HepG2 (cell line): ENCODE data around the gene CTDSPL2. TPM values are rescaled to one million over a fixed set of nuclear protein-coding genes. Genes with fewer than 3 reads are reported as not detected.

Source experiments
- ATAC-seq: fragments of 200-7000 bp; cut with Tn5 transposase; 3 replicates; pipeline ENCODE4 v1.9.1; 2020; ENCODE audit warnings: mild to moderate bottlenecking, moderate library complexity
- BruUV-seq: library from RNA; stranded (reverse); fragments of 400-500 nt; replicated peaks from 2 replicates; lab custom pipeline; 2021; lab: Mats Ljungman, UMichigan
- CTCF ChIA-PET: fragments of 300-600 bp; formaldehyde crosslinking; extraction: SDS; loops from one replicate; lab custom pipeline; 2021; ENCODE audit warnings: low total read pairs, inconsistent platforms, low intra/inter-chr PET ratio; lab: Yijun Ruan, JAX
- POLR2A ChIA-PET: fragments of 350-600 bp; sonication (Branson Sonifier 250); formaldehyde crosslinking; loops from one replicate; lab custom pipeline; 2020; ENCODE audit warnings: antibody characterized with exemption, inconsistent platforms; lab: Yijun Ruan, JAX
- DNase-seq: peaks from one replicate; pipeline ENCODE4 v3.0.0-alpha.2; 2015; ENCODE audit warnings: low spot score
- FAIRE-seq: peaks from 3 replicates; lab custom pipeline; 2011; peaks lifted over from hg19 to GRCh38; lab: Jason Lieb, UNC
- H2AFZ ChIP-seq: one replicate; pipeline ENCODE4 v1.6.1; 2011; ENCODE audit warnings: low read length, inconsistent platforms
- H3K27ac ChIP-seq: fragments of 300-600 bp; 3 replicates; pipeline ENCODE4 v1.8.0; 2011; ENCODE audit warnings: mixed run types, mild to moderate bottlenecking, mixed read lengths, low read length, inconsistent platforms; ENCODE audit not compliant: insufficient read depth; ENCODE audit errors: extremely low read length
- H3K27me3 ChIP-seq, 2 experiments: fragments of 200-600 bp in 1 of 2; 2 replicates in 1 of 2; 3 replicates in 1 of 2; pipeline versions ENCODE4 v1.6.0 to v1.8.0; 2011; ENCODE audit warnings: low read length in 2 of 2, mild to moderate bottlenecking in 2 of 2, moderate library complexity in 2 of 2, inconsistent platforms in 1 of 2; ENCODE audit not compliant: insufficient read depth in 2 of 2, control insufficient read depth in 1 of 2
- H3K36me3 ChIP-seq, 2 experiments: fragments of 200-600 bp in 1 of 2; replicated peaks in 1 of 2; 2 replicates in 1 of 2; 3 replicates in 1 of 2; pipeline versions ENCODE4 v1.5.1 to v1.8.0; 2011; ENCODE audit warnings: low read length in 2 of 2, inconsistent platforms in 1 of 2; ENCODE audit not compliant: insufficient read depth in 2 of 2, control insufficient read depth in 1 of 2
- H3K4me1 ChIP-seq: 2 replicates; pipeline ENCODE4 v1.5.1; 2012; ENCODE audit warnings: low read length, inconsistent platforms; ENCODE audit not compliant: insufficient read depth
- H3K4me2 ChIP-seq: 2 replicates; pipeline ENCODE4 v1.6.0; 2011; ENCODE audit warnings: low read depth, low read length, inconsistent platforms
- H3K4me3 ChIP-seq, 3 experiments: fragments of 200-600 bp in 1 of 3; sonication (generic), shearing (Covaris generic) in 1 of 3; replicated peaks in 1 of 3; 2 replicates each; pipeline ENCODE4 v1.5.1; 2011 to 2016; ENCODE audit warnings: low read length in 3 of 3, inconsistent platforms in 2 of 3, low read depth in 2 of 3, mild to moderate bottlenecking in 2 of 3, control low read depth in 1 of 3, mixed read lengths in 1 of 3; ENCODE audit not compliant: insufficient read depth in 1 of 3
- H3K79me2 ChIP-seq: one replicate; pipeline ENCODE4 v1.6.1; 2011; ENCODE audit warnings: low read length, inconsistent platforms; ENCODE audit not compliant: insufficient read depth
- H3K9ac ChIP-seq: 2 replicates; pipeline ENCODE4 v1.6.0; 2011; ENCODE audit warnings: mild to moderate bottlenecking, low read depth, low read length, inconsistent platforms; ENCODE audit not compliant: insufficient read depth
- H3K9me3 ChIP-seq: 2 replicates; pipeline ENCODE4 v1.5.1; 2012; ENCODE audit warnings: mild to moderate bottlenecking, low read length
- H4K20me1 ChIP-seq: 2 replicates; pipeline ENCODE4 v1.6.0; 2011; ENCODE audit warnings: inconsistent platforms, mild to moderate bottlenecking, low read length, moderate library complexity; ENCODE audit not compliant: insufficient read depth
- CEBPG ChIP-seq: IDR thresholded peaks from 2 replicates; pipeline ENCODE4 v1.6.1; 2016
- CERS6 ChIP-seq: sonication (generic); formaldehyde crosslinking; IDR thresholded peaks from 2 replicates; pipeline ENCODE4 v1.5.0; 2020; ENCODE audit warnings: missing genetic modification reagents
- ELF1 ChIP-seq: sonication (generic); formaldehyde crosslinking; IDR thresholded peaks from 2 replicates; pipeline ENCODE4 v1.4.0; 2020; ENCODE audit warnings: missing genetic modification reagents
- FOSL2 ChIP-seq: sonication (generic); formaldehyde crosslinking; IDR thresholded peaks from 2 replicates; pipeline ENCODE4 v1.4.0; 2020; ENCODE audit warnings: missing genetic modification reagents
- KLF15 ChIP-seq: sonication (generic); formaldehyde crosslinking; IDR thresholded peaks from 2 replicates; pipeline ENCODE4 v1.8.1; 2023; ENCODE audit warnings: borderline replicate concordance, mild to moderate bottlenecking, inconsistent platforms, missing genetic modification reagents, mixed read lengths
- NCOR1 ChIP-seq: fragments of 200-600 bp; sonication (generic); IDR thresholded peaks from 2 replicates; pipeline ENCODE4 v1.7.0; 2017; ENCODE audit warnings: antibody characterized with exemption, low read length, borderline replicate concordance
- NR2F2 ChIP-seq: IDR thresholded peaks from 2 replicates; pipeline ENCODE4 v1.6.1; 2012; ENCODE audit warnings: low read depth, inconsistent platforms, borderline replicate concordance
- SNAPC5 ChIP-seq: sonication (generic); formaldehyde crosslinking; IDR thresholded peaks from 2 replicates; pipeline ENCODE4 v1.8.1; 2023; ENCODE audit warnings: mild to moderate bottlenecking, missing genetic modification reagents, borderline replicate concordance
- ZNF326 ChIP-seq: sonication (generic); formaldehyde crosslinking; IDR thresholded peaks from 2 replicates; pipeline ENCODE4 v1.4.0; 2020; ENCODE audit warnings: missing genetic modification reagents, borderline replicate concordance
- ZNF556 ChIP-seq: sonication (generic); formaldehyde crosslinking; IDR thresholded peaks from 2 replicates; pipeline ENCODE4 v1.4.0; 2020; ENCODE audit warnings: mild to moderate bottlenecking, missing genetic modification reagents, borderline replicate concordance
- ZNF589 ChIP-seq: sonication (generic); formaldehyde crosslinking; conservative IDR thresholded peaks from 2 replicates; pipeline ENCODE4 v1.8.0; 2022; ENCODE audit warnings: mild to moderate bottlenecking, moderate library complexity, missing genetic modification reagents
- ZNF598 ChIP-seq: sonication (generic); formaldehyde crosslinking; IDR thresholded peaks from 2 replicates; pipeline ENCODE4 v1.5.1; 2020; ENCODE audit warnings: mild to moderate bottlenecking, missing genetic modification reagents, borderline replicate concordance
- ZUFSP ChIP-seq: sonication (generic); formaldehyde crosslinking; IDR thresholded peaks from 2 replicates; pipeline ENCODE4 v1.9.0; 2021; ENCODE audit warnings: missing genetic modification reagents, mild to moderate bottlenecking, borderline replicate concordance
- WGBS: methylation state at CpG from one replicate; pipeline ENCODE4 v1.1.6; 2017; ENCODE audit warnings: low lambda C conversion rate; 5-methylcytosine and 5-hydroxymethylcytosine counted together
- in situ Hi-C: cut with HindIII; loops from 2 replicates; pipeline ENCODE4 v1.10.0; 2017; ENCODE audit warnings: low pct_unique_long_range_greater_than_20kb; ENCODE audit not compliant: extremely low pct_ligation_motif_present
- intact Hi-C: fragments of 100-400 bp; cut with micrococcal nuclease; formaldehyde crosslinking; loops from one replicate; pipeline ENCODE4 v1.10.0; 2022; ENCODE audit not compliant: unreplicated experiment
- polyA plus RNA-seq, 8 experiments: library from polyadenylated mRNA; depleted of rRNA in 3 of 8; stranded (reverse) in 7 of 8; unstranded in 1 of 8; fragments of >200 nt; fragmentation: Illumina TruSeq in 4 of 8; extraction: Trizol in 4 of 8; gene quantifications; 2 replicates each; pipeline versions ENCODE4 v1.2.1 to v1.2.3, GENCODE V29; 2011 to 2016; ENCODE audit warnings: low read depth in 4 of 8, missing spikeins in 1 of 8, mixed read lengths in 1 of 8; ENCODE audit not compliant: insufficient read depth in 1 of 8
- total RNA-seq, 5 experiments: library from RNA; depleted of rRNA; stranded (reverse); fragments of >200 nt; fragmentation: Illumina TruSeq; extraction: Trizol; gene quantifications; 2 replicates each; pipeline ENCODE4 v1.2.3, GENCODE V29; 2016; ENCODE audit warnings: low read depth in 1 of 5
- TF ChIP-seq, protein P1 (sequence below): sonication (generic); formaldehyde crosslinking; IDR thresholded peaks from 2 replicates; pipeline ENCODE4 v1.4.0; 2020; ENCODE audit warnings: missing genetic modification reagents

The CTDSPL2 gene
- total and polyA plus RNA-seq, 2 of the 13 experiments (the other 11 are each of a cell fraction or from before 2014, with no cell fraction given): 37.4 to 56.2 TPM

DNA sequence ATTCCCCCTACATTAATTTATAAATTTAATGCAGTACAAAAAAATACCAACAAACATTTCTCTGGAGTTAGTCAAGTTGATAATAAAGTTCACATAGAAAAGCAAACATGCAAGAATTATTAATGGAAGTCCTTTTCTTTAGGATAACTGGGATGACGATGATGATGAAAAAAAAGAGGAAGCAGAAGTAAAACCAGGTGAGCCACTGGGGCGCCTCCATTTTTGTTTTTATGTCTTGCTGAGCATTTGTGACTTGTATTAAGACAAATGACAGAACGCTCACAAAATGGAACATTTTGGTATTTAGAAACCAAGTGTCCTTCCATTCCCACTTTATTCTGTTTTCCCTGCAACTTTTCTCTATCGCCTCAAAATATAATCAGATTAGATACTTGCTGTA, 123.3 kb downstream of the CTDSPL2 start (continued):
- TF ChIP-seq CERS6 (CRISPR knock-in tag) (no peak), ZNF556 (no peak)

GRCh38 chr15:44554934-44555723, 127.7 kb downstream of the CTDSPL2 start:
- CTCF ChIA-PET: no interaction called here
- Histone ChIP-seq H2AFZ (no peak overlapping the region), H3K27ac (no peak overlapping the region), H3K9ac (no peak overlapping the region), H4K20me1 (no peaks in the 10 kb centered on the region), H3K79me2 (peaks cover 4% of the 10 kb centered on the region), H3K4me1 (no peaks in the 10 kb centered on the region), H3K36me3 (peaks cover 28 to 79% of the 10 kb centered on the region in 2 experiments), H3K27me3 (no peaks in the 10 kb centered on the region), H3K4me2 (no peak overlapping the region), H3K4me3 (no peak overlapping the region), H3K9me3 (no peaks in the 10 kb centered on the region)
- FAIRE-seq: no peak
- ATAC-seq: no peak; the same call in 2 of the 3 replicates
- over 99% methylated on average over 4 of the region's 4 CpGs for WGBS
- BruUV-seq: no TSS peak
- DNase-seq: no peak
- in situ Hi-C loops: no loop called here
- intact Hi-C loops: no loop called here
- POLR2A ChIA-PET: interaction anchor here (0.9 kb wide), 1 partner anchor 19 kb away, joined by 3 read pairs; no protein-coding TSS in a partner anchor
- TF ChIP-seq SNAPC5 (CRISPR knock-in tag): no peak
- no peak for TF ChIP-seq NCOR1
- no peak for TF ChIP-seq KLF15
- no peak for TF ChIP-seq ELF1
- TF ChIP-seq ZNF326 (CRISPR knock-in tag): no peak
- TF ChIP-seq ZNF589: no peak
- TF ChIP-seq FOSL2 (CRISPR knock-in tag): no peak
- TF ChIP-seq ZNF598: no peak
- TF ChIP-seq, protein P1, sequence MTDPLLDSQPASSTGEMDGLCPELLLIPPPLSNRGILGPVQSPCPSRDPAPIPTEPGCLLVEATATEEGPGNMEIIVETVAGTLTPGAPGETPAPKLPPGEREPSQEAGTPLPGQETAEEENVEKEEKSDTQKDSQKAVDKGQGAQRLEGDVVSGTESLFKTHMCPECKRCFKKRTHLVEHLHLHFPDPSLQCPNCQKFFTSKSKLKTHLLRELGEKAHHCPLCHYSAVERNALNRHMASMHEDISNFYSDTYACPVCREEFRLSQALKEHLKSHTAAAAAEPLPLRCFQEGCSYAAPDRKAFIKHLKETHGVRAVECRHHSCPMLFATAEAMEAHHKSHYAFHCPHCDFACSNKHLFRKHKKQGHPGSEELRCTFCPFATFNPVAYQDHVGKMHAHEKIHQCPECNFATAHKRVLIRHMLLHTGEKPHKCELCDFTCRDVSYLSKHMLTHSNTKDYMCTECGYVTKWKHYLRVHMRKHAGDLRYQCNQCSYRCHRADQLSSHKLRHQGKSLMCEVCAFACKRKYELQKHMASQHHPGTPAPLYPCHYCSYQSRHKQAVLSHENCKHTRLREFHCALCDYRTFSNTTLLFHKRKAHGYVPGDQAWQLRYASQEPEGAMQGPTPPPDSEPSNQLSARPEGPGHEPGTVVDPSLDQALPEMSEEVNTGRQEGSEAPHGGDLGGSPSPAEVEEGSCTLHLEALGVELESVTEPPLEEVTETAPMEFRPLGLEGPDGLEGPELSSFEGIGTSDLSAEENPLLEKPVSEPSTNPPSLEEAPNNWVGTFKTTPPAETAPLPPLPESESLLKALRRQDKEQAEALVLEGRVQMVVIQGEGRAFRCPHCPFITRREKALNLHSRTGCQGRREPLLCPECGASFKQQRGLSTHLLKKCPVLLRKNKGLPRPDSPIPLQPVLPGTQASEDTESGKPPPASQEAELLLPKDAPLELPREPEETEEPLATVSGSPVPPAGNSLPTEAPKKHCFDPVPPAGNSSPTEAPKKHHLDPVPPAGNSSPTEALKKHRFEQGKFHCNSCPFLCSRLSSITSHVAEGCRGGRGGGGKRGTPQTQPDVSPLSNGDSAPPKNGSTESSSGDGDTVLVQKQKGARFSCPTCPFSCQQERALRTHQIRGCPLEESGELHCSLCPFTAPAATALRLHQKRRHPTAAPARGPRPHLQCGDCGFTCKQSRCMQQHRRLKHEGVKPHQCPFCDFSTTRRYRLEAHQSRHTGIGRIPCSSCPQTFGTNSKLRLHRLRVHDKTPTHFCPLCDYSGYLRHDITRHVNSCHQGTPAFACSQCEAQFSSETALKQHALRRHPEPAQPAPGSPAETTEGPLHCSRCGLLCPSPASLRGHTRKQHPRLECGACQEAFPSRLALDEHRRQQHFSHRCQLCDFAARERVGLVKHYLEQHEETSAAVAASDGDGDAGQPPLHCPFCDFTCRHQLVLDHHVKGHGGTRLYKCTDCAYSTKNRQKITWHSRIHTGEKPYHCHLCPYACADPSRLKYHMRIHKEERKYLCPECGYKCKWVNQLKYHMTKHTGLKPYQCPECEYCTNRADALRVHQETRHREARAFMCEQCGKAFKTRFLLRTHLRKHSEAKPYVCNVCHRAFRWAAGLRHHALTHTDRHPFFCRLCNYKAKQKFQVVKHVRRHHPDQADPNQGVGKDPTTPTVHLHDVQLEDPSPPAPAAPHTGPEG (CRISPR knock-in tag): no peak
- no peak for TF ChIP-seq NR2F2
- no peak for TF ChIP-seq CEBPG (CRISPR knock-in tag)
- TF ChIP-seq ZUFSP (CRISPR knock-in tag): no peak
